ENCODE measurements around the gene TRPM2. TPM values are rescaled to one million over a fixed set of nuclear protein-coding genes. Genes with fewer than 3 reads are reported as not detected.
A peak's percentile ranks its signal among the peaks of the same experiment; 100 is the strongest.

TRPM2 gene
- polyA plus RNA-seq, 12 donors, result 0.60 to 2.2 (median 1.4) TPM; not detected in 2

DNA sequence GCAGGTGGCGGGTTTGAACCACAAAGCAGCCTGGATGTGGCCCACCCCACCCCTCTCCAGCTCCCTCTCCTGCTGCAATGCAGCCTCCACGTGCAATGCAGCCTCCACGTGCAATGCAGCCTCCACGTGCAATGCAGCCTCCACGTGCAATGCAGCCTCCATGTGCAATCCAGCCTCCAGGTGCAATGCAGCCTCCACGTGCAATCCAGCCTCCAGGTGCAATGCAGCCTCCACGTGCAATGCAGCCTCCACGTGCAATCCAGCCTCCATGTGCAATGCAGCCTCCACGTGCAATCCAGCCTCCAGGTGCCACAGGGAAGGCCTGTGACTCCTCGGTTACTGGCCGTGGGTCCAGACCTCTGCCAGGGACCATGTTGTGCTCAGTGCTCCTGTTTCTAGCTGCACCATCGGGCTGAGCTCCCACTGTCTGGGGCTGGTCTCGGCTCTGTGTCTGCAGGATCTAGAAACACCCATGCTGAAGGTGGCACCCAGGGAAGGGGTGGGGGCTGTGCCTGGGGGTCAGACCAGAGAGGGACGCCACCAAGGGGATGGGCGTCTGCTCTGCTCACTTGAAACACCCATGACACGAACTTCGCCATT, 90.0 kb downstream of the TRPM2 start:
- no peak for DNase-seq

DNA sequence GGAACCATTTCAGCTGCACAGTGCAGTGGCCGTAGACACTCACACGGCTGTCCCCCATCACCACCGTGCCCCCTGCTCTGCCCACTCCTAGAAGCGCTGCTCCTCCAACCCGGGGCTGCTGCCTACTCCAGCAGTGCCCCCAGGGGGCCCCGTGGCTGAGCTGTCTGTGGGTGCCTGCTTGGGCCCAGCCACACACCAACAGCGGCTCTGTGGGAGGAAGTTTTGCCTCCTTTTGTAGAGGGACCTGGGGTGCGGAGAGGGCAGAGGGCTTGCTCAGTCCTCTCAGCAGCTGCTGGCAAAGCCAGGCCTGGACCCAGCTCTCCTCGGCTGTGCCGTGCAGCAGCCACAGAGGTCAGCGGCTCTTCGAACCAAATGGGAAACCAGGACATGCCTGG, 90.5 kb downstream of the TRPM2 start:
- no peak for DNase-seq

DNA sequence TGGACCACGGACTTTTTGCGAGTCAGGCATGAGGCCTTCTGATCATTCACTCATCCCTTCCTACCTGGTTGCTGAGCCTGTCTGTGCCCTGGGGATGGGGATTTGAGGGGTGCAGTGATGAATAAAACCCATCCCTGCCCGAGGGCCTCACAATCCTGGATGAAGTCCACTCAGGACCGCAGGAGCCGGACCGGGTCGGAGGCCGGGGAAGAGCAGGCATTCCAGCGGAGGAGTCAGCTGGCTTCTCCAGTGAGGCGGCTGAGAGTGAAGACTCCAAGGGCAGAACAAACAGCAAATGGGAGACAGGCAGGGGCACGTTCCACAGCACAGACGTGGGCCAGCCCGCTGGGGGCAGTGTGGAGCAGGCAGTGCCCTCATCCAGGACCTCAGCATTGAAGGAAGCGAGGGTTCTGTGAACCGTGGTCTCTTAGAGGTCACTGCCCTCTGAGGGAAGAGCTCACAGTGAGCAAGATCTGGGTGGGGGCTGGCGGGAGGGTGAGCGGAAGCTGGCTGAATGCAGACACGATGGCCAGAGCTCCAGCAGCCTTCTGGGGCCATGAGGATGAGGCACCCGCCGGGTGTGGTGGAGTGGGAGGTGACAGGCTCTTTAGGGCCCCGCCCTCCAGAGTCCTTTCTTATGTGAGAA, 91.0 kb downstream of the TRPM2 start:
- no peak for DNase-seq

DNA sequence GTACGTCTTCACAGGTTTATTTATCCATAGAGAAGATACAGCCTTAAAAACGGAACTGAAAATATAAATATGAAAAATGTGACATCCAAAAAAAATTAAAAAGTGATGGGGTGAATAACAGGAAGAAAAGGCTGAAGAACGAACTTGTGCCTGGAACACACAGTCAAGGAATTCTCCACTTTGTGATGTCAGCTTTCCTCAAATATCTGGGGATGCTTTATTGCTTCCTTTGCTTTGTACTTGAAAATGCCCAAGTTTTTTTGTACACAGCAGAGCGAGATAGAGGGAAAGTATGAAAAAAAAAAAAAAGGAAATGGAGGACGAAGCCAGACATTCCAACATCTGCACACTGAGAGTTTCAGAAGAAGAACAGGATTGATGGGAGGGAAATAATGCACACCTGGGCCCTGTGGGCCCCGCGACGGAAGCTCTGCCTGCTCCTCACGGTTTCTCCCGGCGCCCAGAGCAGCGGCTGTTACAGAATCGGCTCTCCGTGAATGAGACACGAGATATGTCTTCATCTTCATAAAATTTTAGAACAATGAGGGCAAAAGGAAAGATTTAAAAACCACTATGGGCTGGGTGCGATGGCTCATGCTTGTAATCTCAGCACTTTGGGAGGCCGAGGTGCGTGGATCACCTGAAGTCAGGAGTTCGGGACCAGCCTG, 91.9 kb downstream of the TRPM2 start:
- DNase-seq, result no peak

DNA sequence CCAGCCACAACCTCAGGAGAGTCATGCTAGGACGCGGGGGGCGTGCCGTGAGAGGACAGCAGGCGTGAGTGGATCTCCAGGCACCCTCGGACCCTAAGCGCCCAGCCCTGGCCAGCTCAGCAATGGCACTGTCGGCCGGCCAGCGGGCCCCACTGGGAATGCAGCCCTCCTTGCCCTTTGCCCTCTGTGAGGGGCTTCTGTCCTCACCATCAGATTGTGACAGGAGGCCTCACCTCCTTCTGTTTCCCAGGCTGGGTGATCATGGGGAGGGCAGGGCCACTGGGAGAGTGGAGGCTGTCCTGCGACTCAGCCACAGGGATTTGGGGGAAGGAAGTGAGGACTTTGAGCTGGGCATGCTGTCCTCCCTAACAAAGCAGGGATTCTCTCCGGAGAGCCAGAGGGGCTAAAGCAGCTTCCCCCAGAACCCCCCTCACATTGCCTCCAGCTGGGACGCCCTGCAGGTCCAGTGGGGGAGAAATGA, 95.3 kb downstream of the TRPM2 start:
- no peak for DNase-seq

DNA sequence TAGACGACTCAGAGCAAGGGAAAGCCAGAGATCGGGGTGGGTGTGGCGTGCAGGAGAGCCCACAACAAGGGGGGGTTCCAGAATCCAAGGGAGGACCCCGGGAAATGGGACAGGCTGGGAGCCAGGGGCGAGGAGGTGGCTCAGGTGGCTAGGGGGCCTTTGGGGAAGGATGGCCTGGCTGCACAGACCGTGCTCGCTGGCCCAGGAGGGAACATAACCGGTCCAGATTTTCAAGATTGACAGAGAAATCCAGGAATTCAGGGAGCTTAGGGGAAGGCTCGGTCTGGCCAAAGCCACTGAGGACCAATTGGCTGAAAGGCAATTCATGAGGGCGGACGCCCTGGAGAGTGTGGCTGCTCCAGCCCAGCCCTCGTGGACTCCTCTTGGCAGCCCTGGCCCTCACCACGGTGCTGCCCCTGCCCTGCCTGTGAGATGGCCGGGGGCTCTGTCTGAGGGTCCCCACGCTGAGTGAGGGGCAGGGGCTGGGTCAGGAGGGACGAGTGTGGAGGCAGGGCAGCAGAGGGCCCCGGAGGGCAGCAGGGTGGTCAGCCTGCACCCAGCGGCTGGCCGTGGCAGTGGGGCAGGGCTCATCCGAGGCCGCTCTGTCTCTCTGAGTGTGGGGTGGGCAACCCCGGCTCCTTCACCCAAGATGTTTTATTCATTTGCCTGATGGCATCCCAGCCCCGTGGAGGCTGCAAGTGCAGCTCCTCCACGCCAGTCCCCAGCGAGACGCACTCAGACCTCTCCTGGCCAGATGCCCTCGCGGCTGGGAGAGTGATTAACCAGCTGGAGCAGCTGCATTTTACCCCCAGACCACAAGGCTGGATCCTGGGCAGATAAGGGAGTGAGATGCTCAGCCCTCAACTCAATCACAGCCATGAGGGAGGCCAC, 96.3 kb downstream of the TRPM2 start:
- DNase-seq, result no peak

DNA sequence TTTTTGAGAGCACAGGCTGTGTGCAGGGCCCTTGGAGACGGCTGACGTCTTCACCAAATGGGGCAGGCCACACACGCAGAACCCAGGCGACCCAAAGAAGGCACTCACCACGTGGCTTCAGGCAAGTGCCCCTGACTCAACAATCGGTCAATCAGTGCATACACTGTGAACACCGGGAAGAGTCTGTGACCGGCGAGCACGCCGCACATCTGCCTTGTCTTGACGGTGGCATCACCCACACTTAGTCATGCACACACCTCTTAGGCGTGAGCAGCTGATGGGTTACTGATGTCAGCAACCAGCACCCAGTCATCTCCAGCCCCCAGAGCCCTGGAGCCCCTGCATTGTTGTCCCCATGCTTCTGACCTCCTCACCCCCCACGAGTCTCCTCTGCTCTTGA, 97.0 kb downstream of the TRPM2 start:
- DNase-seq, result no peak

DNA sequence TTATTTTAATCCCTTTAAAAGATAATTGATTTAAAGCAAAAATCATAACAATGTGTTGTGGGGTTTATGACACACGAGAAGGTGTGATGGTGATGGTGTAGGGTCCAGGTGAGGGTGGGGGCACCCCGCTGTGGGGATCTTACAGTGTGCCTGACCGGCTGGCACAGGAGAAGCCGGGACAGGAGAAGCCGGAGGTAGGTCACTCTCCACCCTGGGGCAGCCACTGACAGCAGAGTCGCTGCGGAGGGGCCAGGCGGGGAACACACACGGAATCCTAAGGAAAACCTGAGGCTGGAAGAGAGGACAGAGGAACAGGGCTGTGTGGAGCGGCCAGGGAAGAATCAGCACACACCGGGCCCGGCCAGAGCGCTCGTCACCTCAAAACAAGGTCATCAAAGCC, 97.6 kb downstream of the TRPM2 start:
- DNase-seq, result no peak

DNA sequence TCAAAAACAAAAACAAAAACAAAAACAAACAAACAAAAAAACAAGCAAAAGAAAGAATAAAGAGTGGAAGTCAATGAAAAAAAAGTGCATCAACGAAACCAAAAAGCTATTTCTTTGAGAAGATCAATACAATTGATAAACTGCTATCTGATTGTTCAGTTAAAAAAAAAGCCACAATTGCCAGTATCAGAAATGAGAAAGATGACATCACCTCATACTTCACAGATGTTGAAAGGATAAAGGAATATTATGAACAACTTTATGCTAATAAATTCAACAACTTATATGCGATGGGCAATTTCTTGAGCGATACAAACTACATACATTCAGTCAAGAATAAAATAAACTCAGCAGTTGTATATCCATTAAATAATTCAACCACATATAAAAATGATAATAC, 99.7 kb downstream of the TRPM2 start:
- DNase-seq, result no peak

DNA sequence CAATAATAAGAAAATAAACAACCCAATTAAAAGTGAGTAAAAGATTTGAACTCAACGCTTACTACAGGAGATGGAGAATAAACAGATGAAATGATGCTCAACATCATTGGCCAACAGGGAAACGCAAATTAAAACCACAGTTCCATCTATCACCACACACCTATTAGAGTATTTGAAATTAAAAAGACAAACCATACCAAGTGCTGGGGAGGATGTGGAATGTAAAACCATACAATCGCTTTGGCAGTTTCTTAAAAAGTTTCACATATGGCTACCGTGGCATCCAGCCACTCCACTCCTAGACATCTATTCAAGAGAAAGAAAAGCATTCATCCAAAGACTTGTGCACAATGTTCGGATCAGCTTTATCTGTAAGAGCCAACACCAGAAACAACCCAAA, 100.6 kb downstream of the TRPM2 start:
- DNase-seq, result no peak

DNA sequence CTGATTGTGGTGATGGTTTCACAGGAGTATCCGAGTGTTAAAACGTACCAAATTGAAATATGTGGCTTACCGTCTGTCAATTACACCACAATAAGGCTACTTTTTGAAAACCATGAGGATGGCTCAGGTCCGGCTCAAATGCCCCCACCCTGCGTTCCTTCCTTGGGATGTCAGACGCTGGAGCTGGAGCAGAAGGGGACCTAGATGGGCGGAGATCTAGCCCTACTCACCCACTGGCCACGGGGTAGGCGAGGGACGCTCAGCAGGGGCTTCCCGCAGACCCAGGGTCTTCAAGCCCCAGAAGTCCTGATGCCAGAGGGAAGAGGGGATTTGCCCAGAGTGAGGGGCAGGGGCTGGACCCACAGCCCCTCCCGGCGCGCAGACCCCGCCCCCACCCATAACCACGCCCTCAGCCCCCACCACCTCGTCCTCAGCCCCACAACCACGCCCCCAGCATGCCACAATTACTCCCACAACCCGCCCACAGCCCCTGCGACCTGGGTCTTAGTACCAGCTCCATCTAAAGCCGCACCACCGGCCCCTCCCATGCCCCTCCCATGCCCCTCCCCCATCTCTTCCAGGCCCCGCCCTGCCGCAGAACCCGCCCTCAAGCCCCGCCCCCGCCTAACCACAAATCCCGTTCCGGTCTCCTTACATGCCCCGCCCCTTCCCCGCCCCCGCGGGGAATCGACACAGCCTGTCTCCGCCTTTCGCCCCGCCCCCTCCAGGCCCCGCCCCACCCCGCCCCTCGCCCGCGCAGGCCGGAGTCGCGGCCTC, 101.5 kb downstream of the TRPM2 start, which contains the start of gene LRRC3:
Gene LRRC3, plus strand, starts transcription at position 764 of the 777 bp plus-strand sequence. CDS start 1,135 bp downstream, outside the sequence.
- peak; percentile 60 for DNase-seq

DNA sequence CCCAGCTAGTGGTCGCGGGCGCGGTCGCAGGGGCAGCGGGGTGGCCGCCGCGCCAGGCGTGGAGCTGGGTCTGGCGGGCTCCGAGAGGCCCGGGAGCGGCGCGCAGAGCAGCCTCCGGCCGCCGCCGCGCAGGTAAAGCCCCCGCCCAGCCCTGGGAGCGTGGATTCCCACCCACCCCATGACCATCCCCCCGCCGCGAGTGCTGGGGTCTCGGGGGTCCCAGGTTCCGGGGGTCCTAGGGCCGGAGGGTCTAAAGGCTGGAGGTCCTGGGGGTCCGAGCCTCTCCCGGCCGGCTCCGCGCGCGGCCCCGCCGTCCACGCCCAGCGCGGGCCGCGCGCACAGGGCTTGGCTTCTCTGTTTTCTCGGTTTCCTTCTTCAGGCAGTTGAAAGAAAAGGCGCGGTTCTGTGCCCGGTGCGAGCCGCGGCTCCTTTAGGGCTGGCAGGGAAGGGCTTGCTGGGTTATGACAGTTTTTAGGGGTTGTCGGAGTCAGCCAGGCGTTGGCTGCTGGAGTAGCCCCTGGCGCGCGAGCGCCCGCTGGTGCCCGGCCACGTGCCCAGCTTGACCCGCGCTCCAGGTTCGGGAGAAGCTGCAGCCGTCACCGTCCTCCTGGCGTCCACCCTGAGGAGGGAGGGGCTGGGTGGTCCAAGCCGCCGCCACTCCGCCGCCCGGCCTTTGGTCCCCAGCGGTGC, 102.2 kb downstream of the TRPM2 start:
- DNase-seq, result no peak

DNA sequence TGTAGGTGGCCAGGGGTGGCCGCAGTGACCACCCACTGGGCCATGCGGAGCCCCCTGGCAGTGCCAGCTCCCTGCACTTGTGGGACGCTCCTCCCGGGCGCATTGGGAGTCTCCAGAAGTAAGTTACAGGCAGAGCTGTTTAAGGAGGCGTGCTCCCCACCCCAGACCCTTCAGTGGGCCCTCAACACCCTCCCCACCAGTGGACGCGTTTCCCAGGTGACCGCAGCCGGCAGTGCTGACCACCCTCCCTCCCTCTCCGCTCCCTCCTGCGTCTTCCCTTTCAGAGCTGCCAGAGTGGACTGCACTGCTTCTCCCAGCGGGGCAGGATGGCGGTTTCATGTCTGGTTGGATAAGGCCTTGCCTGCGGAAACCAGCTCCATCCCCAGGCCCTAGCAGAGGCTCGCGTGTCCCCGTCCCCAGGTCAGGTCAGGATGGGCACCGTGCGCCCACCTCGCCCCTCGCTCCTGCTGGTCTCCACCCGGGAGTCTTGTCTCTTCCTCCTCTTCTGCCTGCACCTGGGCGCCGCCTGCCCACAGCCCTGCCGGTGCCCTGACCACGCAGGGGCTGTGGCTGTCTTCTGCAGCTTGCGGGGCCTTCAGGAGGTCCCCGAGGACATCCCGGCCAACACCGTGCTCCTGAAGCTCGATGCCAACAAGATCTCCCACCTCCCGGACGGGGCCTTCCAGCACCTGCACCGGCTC, 102.9 kb downstream of the TRPM2 start:
- DNase-seq, result no peak

DNA sequence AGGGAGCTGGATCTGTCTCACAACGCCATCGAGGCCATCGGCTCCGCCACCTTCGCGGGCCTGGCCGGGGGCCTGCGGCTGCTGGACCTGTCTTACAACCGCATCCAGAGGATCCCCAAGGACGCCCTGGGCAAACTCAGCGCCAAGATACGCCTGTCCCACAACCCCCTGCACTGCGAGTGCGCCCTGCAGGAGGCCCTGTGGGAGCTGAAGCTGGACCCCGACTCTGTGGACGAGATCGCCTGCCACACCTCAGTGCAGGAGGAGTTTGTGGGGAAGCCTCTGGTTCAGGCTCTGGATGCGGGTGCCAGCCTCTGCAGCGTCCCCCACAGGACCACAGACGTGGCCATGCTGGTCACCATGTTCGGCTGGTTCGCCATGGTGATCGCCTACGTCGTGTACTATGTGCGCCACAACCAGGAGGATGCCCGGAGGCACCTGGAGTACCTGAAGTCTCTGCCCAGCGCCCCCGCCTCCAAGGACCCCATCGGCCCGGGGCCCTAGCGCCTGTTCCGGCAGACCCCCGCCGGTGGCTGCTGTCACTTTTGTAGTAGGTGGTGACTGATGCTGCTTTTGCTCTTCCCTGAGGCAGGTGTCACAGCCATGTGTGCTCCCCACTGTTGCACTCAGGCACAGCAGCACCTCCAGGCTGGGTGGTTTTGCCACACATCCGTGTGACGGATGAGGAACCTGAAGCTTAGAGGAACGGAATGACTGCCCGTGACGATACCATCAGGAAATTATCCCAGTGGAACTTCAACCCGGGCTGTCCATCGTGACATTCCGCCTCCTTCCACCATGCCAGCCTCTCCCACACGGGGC, 103.7 kb downstream of the TRPM2 start:
- no peak for DNase-seq

DNA sequence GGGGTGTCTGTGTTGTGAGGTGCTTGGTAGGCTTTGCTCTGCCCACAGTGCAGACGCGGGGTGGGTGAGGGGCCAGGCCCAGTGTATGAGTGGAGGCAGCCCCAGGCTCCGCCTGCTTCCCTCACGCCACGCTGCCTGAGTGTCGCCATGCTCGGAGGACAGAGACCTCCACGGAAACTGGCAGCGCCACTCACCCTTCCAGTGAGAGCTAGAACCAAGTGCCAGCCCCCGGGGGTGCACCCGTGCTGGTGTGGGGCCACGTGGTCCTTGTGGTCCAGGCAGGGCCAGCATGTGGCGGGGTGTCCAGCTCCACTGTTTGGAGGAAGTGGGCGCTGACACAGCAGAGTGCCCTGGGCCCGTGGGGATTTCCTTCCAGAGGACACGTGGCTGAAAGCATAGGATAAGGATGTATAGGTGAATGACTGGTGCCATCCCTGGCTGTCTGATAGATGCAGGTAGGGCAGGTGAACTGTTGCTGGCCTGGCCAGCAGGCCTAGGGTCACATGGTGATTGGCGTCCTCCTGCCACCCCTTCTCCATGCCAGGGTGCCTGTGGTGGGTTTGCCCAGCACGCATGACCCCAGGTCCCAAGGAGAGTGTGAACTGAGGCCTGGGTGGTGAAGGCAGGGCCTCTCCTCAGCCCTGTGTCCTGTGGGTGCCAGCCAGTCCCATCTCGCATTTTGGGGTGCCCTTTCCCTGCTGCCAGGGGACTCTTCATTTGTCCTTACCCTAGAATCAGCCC, 105.7 kb downstream of the TRPM2 start:
- no peak for DNase-seq

DNA sequence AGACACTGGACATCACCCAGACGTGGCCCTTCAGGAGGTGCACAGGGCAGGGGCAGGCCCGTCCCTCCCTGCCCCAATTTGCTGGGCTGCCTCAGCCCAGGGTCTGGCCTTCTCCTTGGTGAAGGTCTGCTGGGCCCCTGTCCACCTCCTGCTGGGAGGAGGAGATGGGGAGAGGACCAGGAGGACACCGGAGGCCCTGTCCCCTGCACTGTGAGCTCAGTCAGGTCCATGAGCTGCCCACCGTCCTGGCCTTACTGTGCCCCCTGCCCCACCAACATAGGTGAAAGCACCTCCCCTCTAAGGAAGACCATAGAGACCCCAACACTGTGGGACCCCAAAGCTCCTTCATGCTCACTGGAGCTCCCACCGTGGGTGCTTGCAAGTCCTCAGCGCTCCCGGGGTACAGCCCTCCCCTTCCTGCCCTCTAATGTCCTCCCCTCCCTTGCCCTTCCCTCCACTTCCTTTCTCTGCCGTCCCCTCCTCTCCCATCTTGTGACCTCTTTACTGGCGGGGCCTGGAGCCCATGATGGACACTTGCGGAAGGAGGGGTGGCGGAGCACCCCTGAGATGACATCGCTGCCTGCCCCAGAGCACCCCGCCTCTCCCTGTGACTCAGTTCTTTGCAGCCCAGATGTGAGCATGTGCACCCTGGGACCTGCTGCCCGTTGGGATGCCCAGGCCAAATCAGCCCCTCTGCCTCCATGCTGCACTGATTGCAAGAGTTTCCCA, 106.5 kb downstream of the TRPM2 start:
- DNase-seq, result no peak

DNA sequence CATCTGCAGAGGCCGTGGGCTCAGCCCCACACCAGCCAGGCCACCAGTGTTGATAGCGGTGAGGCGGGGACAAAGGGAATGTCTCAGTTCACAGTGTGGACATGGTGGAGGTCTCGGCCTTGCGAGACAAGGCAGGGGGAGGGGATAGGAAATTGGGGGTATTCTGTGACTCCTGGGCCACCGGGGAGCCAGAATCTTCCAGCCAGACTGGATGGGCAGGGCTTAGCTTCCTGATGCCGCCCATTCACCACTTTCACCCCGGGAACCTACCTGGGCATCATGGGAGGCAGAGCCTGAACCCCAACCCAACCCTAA, 107.0 kb downstream of the TRPM2 start:
- no peak for DNase-seq

DNA sequence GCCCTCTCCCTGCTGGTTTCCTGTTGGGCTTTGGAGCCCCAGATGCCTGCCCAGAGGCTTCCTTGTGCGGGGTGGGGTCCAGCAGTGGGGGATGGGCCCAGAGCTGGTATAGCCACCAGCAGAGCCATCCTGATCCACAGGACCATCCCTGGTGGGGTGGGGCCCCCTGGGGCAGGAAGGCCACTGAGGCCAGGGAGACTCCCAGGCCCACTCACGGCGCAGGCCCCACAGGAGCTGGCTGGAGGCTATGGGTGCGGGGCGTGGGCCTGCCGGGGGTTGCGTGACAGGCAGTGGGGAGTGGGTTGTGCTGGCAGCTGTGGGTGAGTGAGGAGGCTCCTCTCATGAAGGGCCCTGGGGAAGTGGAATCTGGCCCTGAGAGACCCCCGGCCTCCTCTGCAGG, 107.6 kb downstream of the TRPM2 start:
- DNase-seq, result no peak
